ENCODE data around the gene ADTRP.

ADTRP gene

GRCh38 chr6:11669696-11670095 lies 108.9 kb downstream of the ADTRP start:
- H3K27ac ChIP-seq = no peak overlapping the region
- H3K27me3 ChIP-seq = no peaks in the 10 kb centered on the region
- H4K20me1 ChIP-seq = no peaks in the 10 kb centered on the region
- TF ChIP-seq Cebpa-rat (IDR thresholded peaks at IDR 0.05) = no peak
- no peak overlapping the region for H3K9ac ChIP-seq
- no peaks in the 10 kb centered on the region for H3K36me3 ChIP-seq
- H3K9me3 ChIP-seq (replicated peaks in 1 of 11) = peaks cover 0 to 11% (median 5%) of the 10 kb centered on the region in 11 experiments; a peak in 7 of 22 replicates
- no peak overlapping the region for H3K4me2 ChIP-seq
- H3K4me1 ChIP-seq = peaks cover 0 to 3% (median 0%) of the 10 kb centered on the region in 10 experiments; a peak in 1 of 20 replicates
- H3K4me3 ChIP-seq = no peak overlapping the region

GRCh38 chr6:11668455-11668854 lies 110.1 kb downstream of the ADTRP start:
- TF ChIP-seq Cebpa-rat (IDR thresholded peaks at IDR 0.05) = no peak
- Histone ChIP-seq H3K4me2 (no peak overlapping the region), H3K4me1 (peaks cover 0 to 3% (median 0%) of the 10 kb centered on the region in 10 experiments; a peak in 1 of 20 replicates), H3K9ac (no peak overlapping the region), H3K4me3 (no peak overlapping the region), H4K20me1 (no peaks in the 10 kb centered on the region), H3K36me3 (no peaks in the 10 kb centered on the region), H3K27ac (no peak overlapping the region), H3K9me3 (replicated peaks in 1 of 11) (peaks cover 0 to 11% (median 8%) of the 10 kb centered on the region in 11 experiments; a peak in 13 of 22 replicates), H3K27me3 (no peaks in the 10 kb centered on the region)

GRCh38 chr6:11667876-11668275 lies 110.7 kb downstream of the ADTRP start:
- Histone ChIP-seq H3K27ac (no peak overlapping the region), H3K4me3 (no peak overlapping the region), H3K4me1 (peaks cover 0 to 3% (median 0%) of the 10 kb centered on the region in 10 experiments; a peak in 1 of 20 replicates), H3K9ac (no peak overlapping the region), H3K4me2 (no peak overlapping the region), H3K36me3 (no peaks in the 10 kb centered on the region), H3K9me3 (replicated peaks in 1 of 11) (peaks cover 4 to 16% (median 13%) of the 10 kb centered on the region in 11 experiments; a peak in 17 of 22 replicates), H4K20me1 (no peaks in the 10 kb centered on the region), H3K27me3 (no peaks in the 10 kb centered on the region)
- TF ChIP-seq Cebpa-rat (IDR thresholded peaks at IDR 0.05) = no peak

DNA sequence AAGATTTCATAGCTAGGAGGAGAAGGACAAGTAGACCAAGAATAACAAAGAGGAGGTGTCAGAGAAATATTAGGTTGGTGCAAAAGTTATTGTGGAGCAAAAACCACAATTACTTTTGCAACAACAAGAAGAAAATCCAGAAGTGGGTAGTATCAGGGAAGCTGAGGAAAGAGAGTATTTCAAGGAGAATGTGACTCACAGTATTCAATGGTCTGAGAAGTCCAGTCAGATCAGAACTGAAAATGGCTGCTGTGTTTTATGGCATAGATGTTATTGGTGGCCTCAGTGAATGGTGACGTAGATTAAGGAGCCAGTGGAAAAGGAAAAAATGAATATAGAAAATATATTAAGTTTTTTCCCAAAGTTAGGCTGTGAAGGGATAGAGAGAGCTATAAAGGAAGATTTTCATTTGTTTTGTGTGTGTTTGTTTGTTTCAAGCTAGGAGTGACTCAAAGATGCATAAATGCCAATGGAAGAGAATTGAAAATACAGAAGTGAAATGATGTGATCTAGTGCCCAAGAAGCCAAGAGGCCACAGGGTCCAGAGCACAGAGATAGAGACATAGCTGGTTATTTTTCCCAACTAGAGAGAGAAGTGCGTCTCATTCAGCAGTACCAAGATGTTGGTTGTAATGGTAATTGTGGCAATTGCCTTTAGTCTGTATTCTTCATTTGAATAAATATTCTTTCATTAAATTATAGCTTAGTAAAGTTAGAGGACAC lies 112.8 kb downstream of the ADTRP start:
- no peaks in the 10 kb centered on the region for H3K27me3 ChIP-seq
- no peak overlapping the region for H3K4me2 ChIP-seq
- no peak for TF ChIP-seq Cebpa-rat (IDR thresholded peaks at IDR 0.05)
- no peak overlapping the region for H3K9ac ChIP-seq
- H3K36me3 ChIP-seq = no peaks in the 10 kb centered on the region
- H3K9me3 ChIP-seq (replicated peaks in 1 of 11) = peaks cover 5 to 19% (median 14%) of the 10 kb centered on the region in 11 experiments; a peak in 17 of 22 replicates
- H4K20me1 ChIP-seq = no peaks in the 10 kb centered on the region
- H3K27ac ChIP-seq = no peak overlapping the region
- H3K4me1 ChIP-seq = peaks cover 0 to 3% (median 0%) of the 10 kb centered on the region in 10 experiments; a peak in 1 of 20 replicates
- H3K4me3 ChIP-seq = no peak overlapping the region
